GM12801 (cell line): ENCODE results near the gene ACOT8.

Source experiments
- TF ChIP-seq, protein P1 (sequence below): IDR thresholded peaks from one replicate; pipeline ENCODE4 v1.5.1; 2011; ENCODE audit warnings: control low read depth; ENCODE audit not compliant: insufficient read length; ENCODE audit errors: extremely low read depth

Gene ACOT8

DNA sequence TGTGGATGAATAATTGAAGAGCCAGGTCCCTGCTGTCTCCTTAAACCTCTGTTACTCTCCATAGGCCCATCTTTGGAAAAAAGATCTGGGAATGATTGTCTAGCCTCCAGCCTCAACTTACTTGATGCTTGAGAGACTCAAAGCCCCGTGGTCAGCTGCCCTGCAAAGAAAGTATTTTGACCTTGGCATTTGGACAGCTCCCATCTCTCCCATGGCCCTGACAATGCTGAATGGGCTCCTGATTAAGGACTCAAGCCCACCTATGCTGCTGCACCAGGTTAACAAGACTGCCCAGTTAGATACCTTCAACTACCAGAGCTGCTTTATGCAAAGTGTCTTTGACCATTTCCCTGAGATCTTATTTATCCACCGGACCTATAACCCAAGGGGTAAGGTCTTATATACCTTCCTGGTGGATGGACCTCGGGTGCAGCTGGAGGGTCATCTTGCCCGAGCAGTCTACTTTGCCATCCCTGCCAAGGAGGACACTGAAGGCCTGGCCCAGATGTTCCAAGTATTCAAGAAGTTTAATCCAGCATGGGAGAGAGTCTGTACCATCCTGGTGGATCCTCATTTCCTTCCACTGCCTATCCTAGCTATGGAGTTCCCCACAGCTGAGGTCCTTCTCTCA is 25.4 kb upstream of the ACOT8 start:
- TF ChIP-seq, protein P1, sequence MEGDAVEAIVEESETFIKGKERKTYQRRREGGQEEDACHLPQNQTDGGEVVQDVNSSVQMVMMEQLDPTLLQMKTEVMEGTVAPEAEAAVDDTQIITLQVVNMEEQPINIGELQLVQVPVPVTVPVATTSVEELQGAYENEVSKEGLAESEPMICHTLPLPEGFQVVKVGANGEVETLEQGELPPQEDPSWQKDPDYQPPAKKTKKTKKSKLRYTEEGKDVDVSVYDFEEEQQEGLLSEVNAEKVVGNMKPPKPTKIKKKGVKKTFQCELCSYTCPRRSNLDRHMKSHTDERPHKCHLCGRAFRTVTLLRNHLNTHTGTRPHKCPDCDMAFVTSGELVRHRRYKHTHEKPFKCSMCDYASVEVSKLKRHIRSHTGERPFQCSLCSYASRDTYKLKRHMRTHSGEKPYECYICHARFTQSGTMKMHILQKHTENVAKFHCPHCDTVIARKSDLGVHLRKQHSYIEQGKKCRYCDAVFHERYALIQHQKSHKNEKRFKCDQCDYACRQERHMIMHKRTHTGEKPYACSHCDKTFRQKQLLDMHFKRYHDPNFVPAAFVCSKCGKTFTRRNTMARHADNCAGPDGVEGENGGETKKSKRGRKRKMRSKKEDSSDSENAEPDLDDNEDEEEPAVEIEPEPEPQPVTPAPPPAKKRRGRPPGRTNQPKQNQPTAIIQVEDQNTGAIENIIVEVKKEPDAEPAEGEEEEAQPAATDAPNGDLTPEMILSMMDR = no peak

GRCh38 chr20:45880988-45881788 is 24.0 kb upstream of the ACOT8 start, which contains the start of gene ZSWIM1:
Gene ZSWIM1 (plus strand): TSS chr20:45881227. CDS start chr20:45882593, 1,366 bp downstream.
- TF ChIP-seq, protein P1 = no peak

DNA sequence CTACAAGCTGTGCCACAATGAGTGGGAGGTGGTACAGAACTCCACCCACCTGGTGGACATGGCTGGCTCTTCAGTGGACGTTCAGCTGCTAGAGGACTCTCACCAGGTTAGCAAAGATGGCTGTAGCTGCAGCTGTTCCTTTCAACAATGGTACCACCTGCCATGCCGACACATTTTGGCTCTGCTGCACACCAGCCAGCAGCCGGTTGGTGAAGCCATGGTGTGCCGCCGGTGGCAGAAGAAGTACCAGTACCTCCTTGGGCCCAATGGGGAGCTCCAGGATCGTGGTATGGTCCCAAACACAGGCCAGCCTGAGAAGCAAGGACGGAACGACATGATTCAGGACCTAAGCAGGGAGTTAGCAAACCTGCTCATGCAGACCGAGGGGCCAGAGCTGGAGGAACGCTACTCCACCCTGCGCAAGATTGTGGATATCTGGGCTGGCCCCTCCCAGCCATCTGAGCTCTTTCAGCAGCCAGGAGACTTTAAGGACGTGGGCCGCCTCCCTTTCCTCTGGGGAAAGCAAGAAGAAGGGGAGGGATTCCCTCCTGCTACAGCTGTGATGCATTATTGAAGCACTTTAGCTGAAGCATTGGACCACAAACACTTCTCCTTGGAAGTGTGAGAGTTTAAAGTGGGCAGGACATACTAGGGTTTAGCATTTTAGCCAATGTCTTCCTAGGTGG is 21.0 kb upstream of the ACOT8 start:
- TF ChIP-seq, protein P1 = no peak

DNA sequence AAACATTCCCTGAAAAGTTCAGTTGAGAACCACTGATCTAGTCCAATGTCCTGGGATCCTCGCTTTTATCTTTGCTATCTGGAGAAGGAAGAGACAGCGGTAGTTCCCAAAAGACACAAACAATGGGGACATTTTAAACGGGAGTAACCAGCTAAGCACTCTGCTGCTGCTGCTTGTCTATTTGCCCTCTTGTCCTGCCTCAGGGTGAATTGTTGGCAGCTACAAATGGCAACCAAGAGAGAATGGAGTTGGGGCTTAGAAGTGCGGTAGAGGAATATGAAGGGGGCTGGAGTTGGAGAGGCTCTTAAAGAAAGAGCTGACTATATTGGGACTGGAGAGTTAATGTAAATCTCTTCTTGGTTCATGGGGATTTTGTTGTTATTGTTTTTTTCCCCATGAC is 17.4 kb upstream of the ACOT8 start:
- TF ChIP-seq, protein P1 = no peak

GRCh38 chr20:45873409-45874103 is 16.4 kb upstream of the ACOT8 start:
- TF ChIP-seq, protein P1 = no peak

- TF ChIP-seq, protein P1 = no peak
Observed at GRCh38 chr20:45872626-45873025, 15.4 kb upstream of the ACOT8 start.

DNA sequence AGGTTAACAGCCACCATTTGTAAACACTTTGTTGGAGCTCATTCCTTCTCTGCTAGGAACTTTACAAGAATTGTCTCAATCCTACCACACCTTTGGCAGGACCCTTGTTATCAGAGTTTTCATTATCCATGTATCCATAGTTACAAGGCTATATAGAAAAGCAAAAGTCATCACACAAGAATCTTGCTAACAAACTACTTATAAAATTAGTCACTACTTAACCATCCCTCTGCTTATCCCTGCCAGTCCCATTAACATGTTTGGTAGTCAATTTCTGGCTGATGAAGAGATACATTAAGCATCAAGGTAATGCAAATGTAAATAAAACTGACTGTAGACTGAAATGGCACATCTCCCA is 10.6 kb upstream of the ACOT8 start:
- TF ChIP-seq, protein P1 = no peak
